SK-N-SH (cell line): ENCODE data around the gene MYO7A. TPM values are rescaled to one million over a fixed set of nuclear protein-coding genes. Genes with fewer than 3 reads are reported as not detected.

Source experiments
- CTCF ChIA-PET: fragments of 300-600, 350-600 bp; formaldehyde crosslinking; extraction: SDS; loops from one replicate; lab custom pipeline; 2021; lab: Yijun Ruan, JAX
- POLR2A ChIA-PET: fragments of 350-600 bp; sonication (Branson Sonifier 250); formaldehyde crosslinking; extraction: SDS; loops from one replicate; lab custom pipeline; 2020; ENCODE audit warnings: antibody characterized with exemption, inconsistent platforms; lab: Yijun Ruan, JAX
- DNase-seq: peaks from one replicate; pipeline ENCODE4 v3.0.0; 2012
- H2AFZ ChIP-seq: fragments of 200-600 bp; sonication (generic); 2 replicates; pipeline ENCODE4 v1.8.1; 2016; ENCODE audit warnings: antibody characterized with exemption, mild to moderate bottlenecking, low read depth
- H3F3A ChIP-seq: fragments of 200-600 bp; sonication (generic); replicated peaks from 2 replicates; pipeline ENCODE3; 2016; ENCODE audit warnings: antibody characterized with exemption, mild to moderate bottlenecking; ENCODE audit not compliant: insufficient read depth
- H3K27ac ChIP-seq, 2 experiments: fragments of 200-500 bp in 1 of 2; fragments of 200-600 bp in 1 of 2; sonication (Bioruptor generic) in 1 of 2; sonication (generic), shearing (Covaris generic) in 1 of 2; 2 replicates each; pipeline versions ENCODE4 v1.5.1 to v1.6.1; 2014 to 2016; ENCODE audit warnings: low read depth in 2 of 2, inconsistent platforms in 1 of 2, low read length in 1 of 2, mild to moderate bottlenecking in 1 of 2, mixed read lengths in 1 of 2
- H3K27me3 ChIP-seq: fragments of 200-600 bp; sonication (generic), shearing (Covaris generic); 2 replicates; pipeline ENCODE4 v1.6.1; 2016; ENCODE audit warnings: mixed run types; ENCODE audit not compliant: insufficient read depth
- H3K36me3 ChIP-seq, 2 experiments: fragments of 200-500 bp in 1 of 2; fragments of 200-600 bp in 1 of 2; sonication (Bioruptor generic) in 1 of 2; sonication (generic) in 1 of 2; replicated peaks in 1 of 2; 2 replicates each; pipeline versions ENCODE3 to v1.5.1; 2014 to 2016; ENCODE audit warnings: low read length in 1 of 2, mild to moderate bottlenecking in 1 of 2; ENCODE audit not compliant: insufficient read depth in 2 of 2, control insufficient read depth in 1 of 2
- H3K4me1 ChIP-seq, 2 experiments: fragments of 200-500 bp in 1 of 2; fragments of 200-600 bp in 1 of 2; sonication (Bioruptor generic) in 1 of 2; sonication (generic), shearing (Covaris generic) in 1 of 2; 2 replicates each; pipeline versions ENCODE4 v1.5.1 to v1.6.1; 2014 to 2016; ENCODE audit warnings: low read depth in 1 of 2, low read length in 1 of 2, mixed run types in 1 of 2; ENCODE audit not compliant: insufficient read depth in 2 of 2, control insufficient read depth in 1 of 2
- H3K4me2 ChIP-seq: fragments of 200-600 bp; sonication (generic), shearing (Covaris generic); 2 replicates; pipeline ENCODE4 v1.6.1; 2017; ENCODE audit warnings: mixed run types
- H3K4me3 ChIP-seq, 2 experiments: fragments of 200-500 bp in 1 of 2; fragments of 200-600 bp in 1 of 2; sonication (Bioruptor generic) in 1 of 2; sonication (generic), shearing (Covaris generic) in 1 of 2; 2 replicates each; pipeline versions ENCODE4 v1.5.1 to v1.8.1; 2014 to 2016; ENCODE audit warnings: low read depth in 2 of 2, inconsistent platforms in 1 of 2, low read length in 1 of 2, mild to moderate bottlenecking in 1 of 2, mixed read lengths in 1 of 2, moderate library complexity in 1 of 2
- H3K79me2 ChIP-seq: fragments of 200-600 bp; sonication (generic); 2 replicates; pipeline ENCODE4 v1.8.1; 2017; ENCODE audit warnings: mild to moderate bottlenecking; ENCODE audit not compliant: insufficient read depth
- H3K9ac ChIP-seq: fragments of 200-600 bp; sonication (generic); 2 replicates; pipeline ENCODE4 v1.6.1; 2017; ENCODE audit warnings: mixed run types
- H3K9me2 ChIP-seq: fragments of 200-600 bp; sonication (generic); 2 replicates; pipeline ENCODE4 v1.6.1; 2017; ENCODE audit warnings: mixed run types
- H3K9me3 ChIP-seq: fragments of 200-600 bp; sonication (generic); 2 replicates; pipeline ENCODE4 v1.6.1; 2017; ENCODE audit warnings: mixed run types, mild to moderate bottlenecking, moderate library complexity
- H4K20me1 ChIP-seq: fragments of 200-600 bp; sonication (generic); 2 replicates; pipeline ENCODE4 v1.6.1; 2017; ENCODE audit warnings: mild to moderate bottlenecking, mixed run types; ENCODE audit not compliant: insufficient read depth
- CHD2 ChIP-seq: fragments of 150-350 bp; IDR thresholded peaks from 2 replicates; pipeline ENCODE4 v1.6.1; 2018; ENCODE audit warnings: low read length; ENCODE audit not compliant: partially characterized antibody
- EP300 ChIP-seq, 2 experiments: IDR thresholded peaks; 2 replicates each; pipeline versions ENCODE4 v1.4.0 to v1.6.1; 2012; ENCODE audit warnings: borderline replicate concordance in 1 of 2, low read depth in 1 of 2, low read length in 1 of 2
- EZH2phosphoT487 ChIP-seq: fragments of 200-600 bp; sonication (generic); IDR thresholded peaks from 2 replicates; pipeline ENCODE4 v1.6.1; 2017; ENCODE audit warnings: low read depth, mixed run types, mild to moderate bottlenecking, antibody characterized with exemption, moderate library complexity, borderline replicate concordance
- FOSL2 ChIP-seq: IDR thresholded peaks from 2 replicates; pipeline ENCODE4 v1.4.0; 2012; ENCODE audit warnings: low read depth, mild to moderate bottlenecking, moderate library complexity, borderline replicate concordance
- FOXJ3 ChIP-seq: sonication (generic); formaldehyde crosslinking; IDR thresholded peaks from 2 replicates; pipeline ENCODE4 v1.5.1; 2020; ENCODE audit warnings: mild to moderate bottlenecking, missing genetic modification reagents
- FOXM1 ChIP-seq: IDR thresholded peaks from 2 replicates; pipeline ENCODE4 v1.4.0; 2012; ENCODE audit warnings: low read depth, mild to moderate bottlenecking
- GABPA ChIP-seq: IDR thresholded peaks from 2 replicates; pipeline ENCODE4 v1.4.0; 2012; ENCODE audit warnings: low read depth, mild to moderate bottlenecking
- JUND ChIP-seq: IDR thresholded peaks from 2 replicates; pipeline ENCODE4 v1.4.0; 2012
- MEF2A ChIP-seq: IDR thresholded peaks from 2 replicates; pipeline ENCODE4 v1.4.0; 2012; ENCODE audit warnings: low read depth, borderline replicate concordance
- NFIC ChIP-seq: IDR thresholded peaks from 2 replicates; pipeline ENCODE4 v1.4.0; 2012; ENCODE audit warnings: borderline replicate concordance
- RAD21 ChIP-seq: IDR thresholded peaks from 2 replicates; pipeline ENCODE4 v1.6.1; 2012; ENCODE audit warnings: mild to moderate bottlenecking, low read length
- RCOR1 ChIP-seq: fragments of 150-350 bp; IDR thresholded peaks from 2 replicates; pipeline ENCODE4 v1.6.1; 2017; ENCODE audit warnings: antibody characterized with exemption, low read length
- RXRA ChIP-seq: IDR thresholded peaks from 2 replicates; pipeline ENCODE4 v1.4.0; 2012; ENCODE audit warnings: low read depth, mild to moderate bottlenecking, borderline replicate concordance
- SMC3 ChIP-seq: IDR thresholded peaks from 2 replicates; pipeline ENCODE4 v1.6.1; 2012; ENCODE audit warnings: low read depth, low read length, improper control_type of control experiment
- TEAD4 ChIP-seq: IDR thresholded peaks from 2 replicates; pipeline ENCODE4 v1.4.0; 2012; ENCODE audit warnings: mild to moderate bottlenecking, borderline replicate concordance; ENCODE audit not compliant: insufficient read depth
- WGBS: methylation state at CpG from one replicate; pipeline ENCODE4 v1.1.6; 2017; ENCODE audit warnings: low lambda C conversion rate; 5-methylcytosine and 5-hydroxymethylcytosine counted together
- polyA plus RNA-seq, 3 experiments: library from polyadenylated mRNA; depleted of rRNA; stranded (reverse); fragments of >200 nt; gene quantifications; 2 replicates each; pipeline ENCODE4 v1.2.3, GENCODE V29; 2012
- TF ChIP-seq, protein P1 (sequence below): IDR thresholded peaks from 2 replicates; pipeline ENCODE4; 2012
- TF ChIP-seq, protein P2 (sequence below): fragments of 150-350 bp; IDR thresholded peaks from 2 replicates; pipeline ENCODE4 v1.6.1; 2016; ENCODE audit warnings: mild to moderate bottlenecking, low read depth, low read length
- TF ChIP-seq, protein P3 (sequence below): fragments of 150-350 bp; IDR thresholded peaks from 2 replicates; pipeline ENCODE4 v1.6.1; 2017; ENCODE audit warnings: antibody characterized with exemption, low read length, low read depth, borderline replicate concordance
- TF ChIP-seq, protein P4 (sequence below): fragments of 200-600 bp; sonication (generic); IDR thresholded peaks from 2 replicates; pipeline ENCODE4 v1.6.1; 2017; ENCODE audit warnings: antibody characterized with exemption, mild to moderate bottlenecking, moderate library complexity
- TF ChIP-seq, protein P5 (sequence below): IDR thresholded peaks from 2 replicates; pipeline ENCODE4 v1.4.0; 2012; ENCODE audit warnings: low read depth, borderline replicate concordance

Gene MYO7A
- polyA plus RNA-seq, 1 of the 3 experiments (the other 2 are of a cell fraction), result 0.08 TPM

DNA sequence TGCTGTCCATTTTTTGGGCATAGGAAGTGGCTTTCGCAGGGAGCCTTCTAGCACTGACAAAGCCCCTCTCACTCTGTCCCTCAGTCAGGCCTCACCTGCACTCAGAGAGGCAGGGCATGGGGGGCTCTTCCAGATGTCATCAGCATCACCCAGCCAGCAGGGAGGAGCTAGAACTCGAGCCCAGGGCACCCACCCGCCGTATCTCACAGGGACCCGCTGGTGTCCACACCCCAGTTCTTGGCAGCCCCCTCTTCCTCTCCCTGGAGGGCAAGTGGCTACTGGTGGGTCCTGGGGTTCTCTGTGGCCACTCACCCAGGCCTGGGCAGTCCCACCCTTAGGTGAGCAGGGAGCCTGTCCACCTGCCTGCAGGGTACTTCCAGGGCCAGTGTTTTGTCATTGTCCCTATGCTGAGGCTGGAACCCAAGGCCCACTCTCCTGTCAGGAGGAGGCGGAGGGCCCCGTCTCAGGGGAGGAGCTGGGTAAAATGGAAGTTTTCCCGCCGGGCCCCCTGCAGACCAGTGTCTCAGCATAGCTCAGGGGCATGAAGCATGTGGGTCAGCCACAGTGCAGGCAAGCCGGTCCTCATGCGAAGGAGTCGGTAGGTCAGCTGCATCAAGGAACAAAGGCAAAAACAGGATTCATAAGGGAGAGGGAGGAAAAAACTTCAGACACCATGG, 21.8 kb downstream of the MYO7A start:
- Histone ChIP-seq H3K4me2 (no peak overlapping the region), H4K20me1 (no peaks in the 10 kb centered on the region), H3K9ac (no peak overlapping the region), H3K4me3 (no peak overlapping the region), H2AFZ (no peak overlapping the region), H3K36me3 (no peaks in the 10 kb centered on the region), H3K4me1 (peaks cover 0 to 17% of the 10 kb centered on the region in 2 experiments; a peak in 1 of 4 replicates), H3F3A (no peaks in the 10 kb centered on the region), H3K9me3 (no peaks in the 10 kb centered on the region), H3K27me3 (no peaks in the 10 kb centered on the region), H3K79me2 (no peaks in the 10 kb centered on the region), H3K9me2 (no peaks in the 10 kb centered on the region), H3K27ac (no peak overlapping the region)
- TF ChIP-seq TEAD4 (no peak), JUND (no peak), RAD21 (no peak), SMC3 (no peak)
- ChIA-PET POLR2A (no interaction called here), CTCF (interaction anchor here (2.9 to 4.1 kb wide), 2 partner anchors 22 to 38 kb away, joined by 15 read pairs; partner anchors contain the start of gene MYO7A)
- 77% methylated on average over 9 of the region's 12 CpGs for WGBS
- DNase-seq, result no peak

DNA sequence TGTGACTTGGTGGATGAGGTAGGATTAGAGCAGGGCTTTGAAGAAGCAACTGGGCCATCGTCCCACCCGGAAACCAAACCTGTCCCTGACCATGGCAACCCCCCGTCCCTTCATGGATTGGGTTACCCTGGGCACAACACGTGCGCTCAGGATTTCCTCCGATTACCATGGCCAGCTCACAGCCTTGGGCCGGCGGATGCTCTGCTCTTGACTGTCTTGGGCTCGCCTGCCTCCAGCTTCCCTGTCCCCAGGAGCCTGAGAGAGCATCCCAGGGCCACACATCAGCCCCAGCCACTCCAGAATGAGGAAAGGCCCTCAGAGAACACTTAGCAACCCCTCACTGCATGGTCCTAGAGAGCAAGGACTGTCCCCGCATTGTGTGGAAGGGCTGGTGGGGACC, 22.8 kb downstream of the MYO7A start:
- Histone ChIP-seq H3K27ac (no peak overlapping the region), H4K20me1 (no peaks in the 10 kb centered on the region), H2AFZ (no peak overlapping the region), H3K9me2 (no peaks in the 10 kb centered on the region), H3K36me3 (no peaks in the 10 kb centered on the region), H3K4me3 (no peak overlapping the region), H3K9me3 (no peaks in the 10 kb centered on the region), H3K4me2 (no peak overlapping the region), H3F3A (no peaks in the 10 kb centered on the region), H3K9ac (no peak overlapping the region), H3K27me3 (no peaks in the 10 kb centered on the region), H3K4me1 (peaks cover 0 to 16% of the 10 kb centered on the region in 2 experiments; a peak in 1 of 4 replicates), H3K79me2 (no peaks in the 10 kb centered on the region)
- DNase-seq, result no peak
- no peak for TF ChIP-seq EP300 (IDR thresholded peaks at IDR 0.05; ENCODE audit: borderline replicate concordance in 1 of 2, low read depth in 1 of 2, low read length in 1 of 2)
- no peak for TF ChIP-seq SMC3
- TF ChIP-seq, protein P1, sequence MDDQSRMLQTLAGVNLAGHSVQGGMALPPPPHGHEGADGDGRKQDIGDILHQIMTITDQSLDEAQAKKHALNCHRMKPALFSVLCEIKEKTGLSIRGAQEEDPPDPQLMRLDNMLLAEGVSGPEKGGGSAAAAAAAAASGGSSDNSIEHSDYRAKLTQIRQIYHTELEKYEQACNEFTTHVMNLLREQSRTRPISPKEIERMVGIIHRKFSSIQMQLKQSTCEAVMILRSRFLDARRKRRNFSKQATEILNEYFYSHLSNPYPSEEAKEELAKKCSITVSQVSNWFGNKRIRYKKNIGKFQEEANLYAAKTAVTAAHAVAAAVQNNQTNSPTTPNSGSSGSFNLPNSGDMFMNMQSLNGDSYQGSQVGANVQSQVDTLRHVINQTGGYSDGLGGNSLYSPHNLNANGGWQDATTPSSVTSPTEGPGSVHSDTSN, result no peak
- TF ChIP-seq FOSL2, result no peak
- TF ChIP-seq FOXJ3 (CRISPR knock-in tag), result no peak
- TF ChIP-seq CHD2, result no peak
- no peak for TF ChIP-seq EZH2phosphoT487
- TF ChIP-seq GABPA, result no peak
- no peak for TF ChIP-seq RCOR1
- TF ChIP-seq FOXM1, result no peak
- TF ChIP-seq, protein P2, sequence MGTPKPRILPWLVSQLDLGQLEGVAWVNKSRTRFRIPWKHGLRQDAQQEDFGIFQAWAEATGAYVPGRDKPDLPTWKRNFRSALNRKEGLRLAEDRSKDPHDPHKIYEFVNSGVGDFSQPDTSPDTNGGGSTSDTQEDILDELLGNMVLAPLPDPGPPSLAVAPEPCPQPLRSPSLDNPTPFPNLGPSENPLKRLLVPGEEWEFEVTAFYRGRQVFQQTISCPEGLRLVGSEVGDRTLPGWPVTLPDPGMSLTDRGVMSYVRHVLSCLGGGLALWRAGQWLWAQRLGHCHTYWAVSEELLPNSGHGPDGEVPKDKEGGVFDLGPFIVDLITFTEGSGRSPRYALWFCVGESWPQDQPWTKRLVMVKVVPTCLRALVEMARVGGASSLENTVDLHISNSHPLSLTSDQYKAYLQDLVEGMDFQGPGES, result no peak
- no peak for TF ChIP-seq MEF2A
- TF ChIP-seq RAD21, result no peak
- no peak for TF ChIP-seq NFIC
- no peak for TF ChIP-seq TEAD4
- no peak for TF ChIP-seq RXRA
- TF ChIP-seq, protein P3, sequence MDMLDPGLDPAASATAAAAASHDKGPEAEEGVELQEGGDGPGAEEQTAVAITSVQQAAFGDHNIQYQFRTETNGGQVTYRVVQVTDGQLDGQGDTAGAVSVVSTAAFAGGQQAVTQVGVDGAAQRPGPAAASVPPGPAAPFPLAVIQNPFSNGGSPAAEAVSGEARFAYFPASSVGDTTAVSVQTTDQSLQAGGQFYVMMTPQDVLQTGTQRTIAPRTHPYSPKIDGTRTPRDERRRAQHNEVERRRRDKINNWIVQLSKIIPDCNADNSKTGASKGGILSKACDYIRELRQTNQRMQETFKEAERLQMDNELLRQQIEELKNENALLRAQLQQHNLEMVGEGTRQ, result no peak
- TF ChIP-seq, protein P4, sequence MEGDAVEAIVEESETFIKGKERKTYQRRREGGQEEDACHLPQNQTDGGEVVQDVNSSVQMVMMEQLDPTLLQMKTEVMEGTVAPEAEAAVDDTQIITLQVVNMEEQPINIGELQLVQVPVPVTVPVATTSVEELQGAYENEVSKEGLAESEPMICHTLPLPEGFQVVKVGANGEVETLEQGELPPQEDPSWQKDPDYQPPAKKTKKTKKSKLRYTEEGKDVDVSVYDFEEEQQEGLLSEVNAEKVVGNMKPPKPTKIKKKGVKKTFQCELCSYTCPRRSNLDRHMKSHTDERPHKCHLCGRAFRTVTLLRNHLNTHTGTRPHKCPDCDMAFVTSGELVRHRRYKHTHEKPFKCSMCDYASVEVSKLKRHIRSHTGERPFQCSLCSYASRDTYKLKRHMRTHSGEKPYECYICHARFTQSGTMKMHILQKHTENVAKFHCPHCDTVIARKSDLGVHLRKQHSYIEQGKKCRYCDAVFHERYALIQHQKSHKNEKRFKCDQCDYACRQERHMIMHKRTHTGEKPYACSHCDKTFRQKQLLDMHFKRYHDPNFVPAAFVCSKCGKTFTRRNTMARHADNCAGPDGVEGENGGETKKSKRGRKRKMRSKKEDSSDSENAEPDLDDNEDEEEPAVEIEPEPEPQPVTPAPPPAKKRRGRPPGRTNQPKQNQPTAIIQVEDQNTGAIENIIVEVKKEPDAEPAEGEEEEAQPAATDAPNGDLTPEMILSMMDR, result no peak
- TF ChIP-seq, protein P5, sequence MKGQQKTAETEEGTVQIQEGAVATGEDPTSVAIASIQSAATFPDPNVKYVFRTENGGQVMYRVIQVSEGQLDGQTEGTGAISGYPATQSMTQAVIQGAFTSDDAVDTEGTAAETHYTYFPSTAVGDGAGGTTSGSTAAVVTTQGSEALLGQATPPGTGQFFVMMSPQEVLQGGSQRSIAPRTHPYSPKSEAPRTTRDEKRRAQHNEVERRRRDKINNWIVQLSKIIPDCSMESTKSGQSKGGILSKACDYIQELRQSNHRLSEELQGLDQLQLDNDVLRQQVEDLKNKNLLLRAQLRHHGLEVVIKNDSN, result no peak
- ChIA-PET CTCF (interaction anchor here (0.6 to 4.1 kb wide), 3 partner anchors 23 to 38 kb away, joined by 3 to 15 read pairs (median 15); partner anchors contain the start of gene MYO7A), POLR2A (no interaction called here)
- 86% methylated on average over 10 of the region's 10 CpGs for WGBS
